Stomach smooth muscle (tissue), 2 donors: Measurements from ENCODE around the gene LMTK3.

ENCODE experiments used
- H3K27ac ChIP-seq: one replicate; pipeline ENCODE4 v1.7.0; 2013; ENCODE audit warnings: mild to moderate bottlenecking, low read length, inconsistent platforms
- H3K27me3 ChIP-seq, 2 donors: one replicate each; pipeline ENCODE4 v1.7.0; 2013; ENCODE audit warnings: low read length in 2 of 2; ENCODE audit not compliant: insufficient read depth in 2 of 2, control insufficient read depth in 1 of 2
- H3K36me3 ChIP-seq, 2 donors: one replicate each; pipeline ENCODE4 v1.7.0; 2013; ENCODE audit warnings: low read length in 2 of 2; ENCODE audit not compliant: control insufficient read depth in 2 of 2, insufficient read depth in 2 of 2
- H3K4me1 ChIP-seq: one replicate; pipeline ENCODE4 v1.7.0; 2013; ENCODE audit warnings: low read length; ENCODE audit not compliant: control insufficient read depth, insufficient read depth
- H3K4me3 ChIP-seq, 2 donors: one replicate each; pipeline ENCODE4 v1.7.0; 2013; ENCODE audit warnings: low read length in 2 of 2
- H3K9ac ChIP-seq, 2 donors: one replicate each; pipeline ENCODE4 v1.7.0; 2013; ENCODE audit warnings: low read length in 2 of 2, mild to moderate bottlenecking in 1 of 2
- H3K9me3 ChIP-seq, 2 donors: one replicate each; pipeline ENCODE4 v1.7.0; 2013; ENCODE audit warnings: low read length in 2 of 2; ENCODE audit not compliant: control insufficient read depth in 2 of 2
- donor health status: healthy.
- donor health status: Pancreatic carcinoma.

Gene LMTK3

GRCh38 chr19:48484247-48484893 is 27.3 kb downstream of the LMTK3 start:
- peaks cover 32% of the 10 kb centered on the region for H3K4me1 ChIP-seq
- peaks cover 0 to 4% of the 10 kb centered on the region in 2 donors for H3K36me3 ChIP-seq
- no peaks in the 10 kb centered on the region for H3K9me3 ChIP-seq
- no peak overlapping the region for H3K9ac ChIP-seq
- H3K4me3 ChIP-seq, result no peak overlapping the region
- no peaks in the 10 kb centered on the region for H3K27me3 ChIP-seq
- no peak overlapping the region for H3K27ac ChIP-seq

GRCh38 chr19:48483301-48483700 is 28.3 kb downstream of the LMTK3 start:
- Histone ChIP-seq H3K27me3 (no peaks in the 10 kb centered on the region), H3K4me3 (no peak overlapping the region), H3K36me3 (peaks cover 0 to 5% of the 10 kb centered on the region in 2 donors), H3K4me1 (peaks cover 30% of the 10 kb centered on the region), H3K9me3 (no peaks in the 10 kb centered on the region), H3K27ac (no peak overlapping the region), H3K9ac (no peak overlapping the region)

GRCh38 chr19:48481846-48482639 is 29.6 kb downstream of the LMTK3 start:
- no peak overlapping the region for H3K4me3 ChIP-seq
- H3K36me3 ChIP-seq, result peaks cover 5 to 6% of the 10 kb centered on the region in 2 donors
- H3K4me1 ChIP-seq, result peaks cover 19% of the 10 kb centered on the region
- H3K9me3 ChIP-seq, result no peaks in the 10 kb centered on the region
- H3K9ac ChIP-seq, result peak overlapping the region in 1 of 2 donors; percentile 21
- H3K27me3 ChIP-seq, result no peaks in the 10 kb centered on the region
- no peak overlapping the region for H3K27ac ChIP-seq

- H3K9me3 ChIP-seq, result no peaks in the 10 kb centered on the region
- peaks cover 13 to 15% of the 10 kb centered on the region in 2 donors for H3K36me3 ChIP-seq
- H3K27me3 ChIP-seq, result no peaks in the 10 kb centered on the region
- H3K4me3 ChIP-seq, result peak overlapping the region; percentile 70 to 81
- H3K4me1 ChIP-seq, result peaks cover 19% of the 10 kb centered on the region
- H3K27ac ChIP-seq, result peak overlapping the region; percentile 93
- H3K9ac ChIP-seq, result peak overlapping the region; percentile 74 to 87
Observed at GRCh38 chr19:48480558-48481500, 30.8 kb downstream of the LMTK3 start.

GRCh38 chr19:48480183-48480557 is 31.5 kb downstream of the LMTK3 start:
- peaks cover 19% of the 10 kb centered on the region for H3K4me1 ChIP-seq
- H3K9ac ChIP-seq, result peak overlapping the region; percentile 74 to 87
- no peaks in the 10 kb centered on the region for H3K27me3 ChIP-seq
- peaks cover 20 to 22% of the 10 kb centered on the region in 2 donors for H3K36me3 ChIP-seq
- H3K27ac ChIP-seq, result peak overlapping the region; percentile 93
- no peaks in the 10 kb centered on the region for H3K9me3 ChIP-seq
- H3K4me3 ChIP-seq, result peak overlapping the region; percentile 70 to 81

GRCh38 chr19:48479686-48480085 is 31.9 kb downstream of the LMTK3 start:
- Histone ChIP-seq H3K9me3 (no peaks in the 10 kb centered on the region), H3K27me3 (no peaks in the 10 kb centered on the region), H3K4me3 (no peak overlapping the region), H3K27ac (peak overlapping the region; percentile 93), H3K4me1 (peaks cover 19% of the 10 kb centered on the region), H3K36me3 (peaks cover 25 to 26% of the 10 kb centered on the region in 2 donors), H3K9ac (peak overlapping the region in 1 of 2 donors; percentile 74)

- Histone ChIP-seq H3K9me3 (no peaks in the 10 kb centered on the region), H3K36me3 (peaks cover 33% of the 10 kb centered on the region in 2 donors), H3K4me1 (peaks cover 19% of the 10 kb centered on the region)
Observed at GRCh38 chr19:48478339-48479256, 33.0 kb downstream of the LMTK3 start.

GRCh38 chr19:48477698-48478338 is 33.8 kb downstream of the LMTK3 start:
- no peaks in the 10 kb centered on the region for H3K27me3 ChIP-seq
- no peak overlapping the region for H3K4me3 ChIP-seq
- H3K27ac ChIP-seq, result no peak overlapping the region
- H3K4me1 ChIP-seq, result peaks cover 19% of the 10 kb centered on the region
- peaks cover 40 to 41% of the 10 kb centered on the region in 2 donors for H3K36me3 ChIP-seq
- H3K9me3 ChIP-seq, result no peaks in the 10 kb centered on the region
- H3K9ac ChIP-seq, result no peak overlapping the region

More at GRCh38 chr19:48478339-48479256, 33.0 kb downstream of the LMTK3 start:
- H3K4me3 ChIP-seq, result no peak overlapping the region
- no peaks in the 10 kb centered on the region for H3K27me3 ChIP-seq
- no peak overlapping the region for H3K27ac ChIP-seq
- H3K9ac ChIP-seq, result no peak overlapping the region

- Histone ChIP-seq H3K9ac (no peak overlapping the region), H3K27me3 (no peaks in the 10 kb centered on the region), H3K27ac (no peak overlapping the region), H3K4me3 (no peak overlapping the region), H3K36me3 (peaks cover 45 to 46% of the 10 kb centered on the region in 2 donors), H3K4me1 (peaks cover 16% of the 10 kb centered on the region), H3K9me3 (no peaks in the 10 kb centered on the region)
Observed at GRCh38 chr19:48477067-48477685, 34.5 kb downstream of the LMTK3 start.
